Measurements from ENCODE around the gene HBG1.
"Not testable (repeated sequence)": the region's sequence is repeated elsewhere in the genome, so short reads cannot be mapped to it uniquely, and the experiment has no call there.

GRCh38 chr11:5248498-5248897, 1.2 kb downstream of the HBG1 start:
- not testable (repeated sequence) for TF ChIP-seq ZNF565 (CRISPR knock-in tag; conservative IDR thresholded peaks at IDR 0.05; ENCODE audit: low read depth); CREB5 (CRISPR knock-in tag; IDR thresholded peaks at IDR 0.05; ENCODE audit: low read depth); PATZ1 (CRISPR knock-in tag; IDR thresholded peaks at IDR 0.05; ENCODE audit: borderline replicate concordance); ZFP30 (CRISPR knock-in tag; IDR thresholded peaks at IDR 0.05); ZFP3 (CRISPR knock-in tag; IDR thresholded peaks at IDR 0.05); GLIS3 (CRISPR knock-in tag; IDR thresholded peaks at IDR 0.05); ISL1 (CRISPR knock-in tag; IDR thresholded peaks at IDR 0.05); ZNF8 (CRISPR knock-in tag; IDR thresholded peaks at IDR 0.05); PPARA (CRISPR knock-in tag; IDR thresholded peaks at IDR 0.05; ENCODE audit: borderline replicate concordance); SNAI2 (CRISPR knock-in tag; IDR thresholded peaks at IDR 0.05)

All from SK-N-SH treated with all-trans-retinoic acid at 6 μM for 48 hours (cell line).